Effector memory CD8-positive, alpha-beta T cell (primary cell): ENCODE results near the gene TSNAX.
"Not testable (repeated sequence)": the region's sequence is repeated elsewhere in the genome, so short reads cannot be mapped to it uniquely, and the experiment has no call there.

Experiments used
- ATAC-seq: fragments of 150-1000 bp; cut with Tn5 transposase; replicated peaks from 2 replicates; pipeline ENCODE4 v1.10.0; 2021; ENCODE audit warnings: mild to moderate bottlenecking, moderate library complexity
- DNase-seq, 3 experiments: peaks; one replicate each; pipeline ENCODE4 v3.0.0; 2021
- H3K27ac Mint-ChIP-seq, 2 donors: one replicate each; pipeline ENCODE4 v1.8.0; 2022; ENCODE audit warnings: mild to moderate bottlenecking in 2 of 2, mixed read lengths in 2 of 2, moderate library complexity in 2 of 2
- H3K27me3 Mint-ChIP-seq, 2 donors: one replicate each; pipeline ENCODE4 v1.8.0; 2022; ENCODE audit warnings: mixed read lengths in 2 of 2
- H3K36me3 Mint-ChIP-seq: one replicate; pipeline ENCODE4 v1.8.0; 2022; ENCODE audit warnings: mild to moderate bottlenecking, moderate library complexity, mixed read lengths; ENCODE audit not compliant: insufficient read depth
- H3K4me1 Mint-ChIP-seq, 2 donors: one replicate each; pipeline ENCODE4 v1.8.0; 2022; ENCODE audit warnings: low read depth in 2 of 2, mixed read lengths in 2 of 2
- H3K4me3 Mint-ChIP-seq, 2 donors: one replicate each; pipeline ENCODE4 v1.8.0; 2022; ENCODE audit warnings: mild to moderate bottlenecking in 2 of 2, mixed read lengths in 2 of 2, moderate library complexity in 2 of 2
- H3K9me3 Mint-ChIP-seq, 2 donors: one replicate each; pipeline ENCODE4 v1.8.0; 2022; ENCODE audit warnings: mixed read lengths in 2 of 2

The TSNAX gene

DNA sequence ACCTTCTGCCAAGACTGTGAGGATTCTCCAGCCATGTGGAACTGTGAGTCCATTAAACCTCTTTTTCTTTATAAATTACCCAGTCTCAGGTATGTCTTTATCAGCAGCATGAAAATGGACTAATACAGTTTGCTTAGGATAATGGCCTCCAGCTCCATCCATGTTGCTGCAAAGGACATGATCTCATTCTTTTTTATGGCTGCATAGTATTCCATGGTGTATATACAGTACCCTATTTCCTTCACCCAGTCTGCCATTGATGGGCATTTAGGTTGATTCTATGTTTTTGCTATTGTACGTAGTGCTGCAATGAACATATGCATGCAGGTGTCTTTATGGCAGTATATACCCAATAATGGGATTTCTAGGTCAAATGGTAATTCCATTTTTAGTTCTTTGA, 25.3 kb upstream of the TSNAX start:
- not testable (repeated sequence) for H3K4me3 Mint-ChIP-seq, ATAC-seq, H3K36me3 Mint-ChIP-seq

GRCh38 chr1:231507476-231508355, 20.8 kb upstream of the TSNAX start:
- Mint-ChIP-seq H3K9me3 (peaks cover 0 to 3% of the 10 kb centered on the region in 2 donors), H3K4me1 (no peaks in the 10 kb centered on the region), H3K36me3 (peaks cover 2% of the 10 kb centered on the region), H3K27me3 (peaks cover 36 to 39% of the 10 kb centered on the region in 2 donors), H3K27ac (no peak overlapping the region), H3K4me3 (no peak overlapping the region)
- ATAC-seq = no peak
- no peak for DNase-seq

More for the DNA sequence above, 25.3 kb upstream of the TSNAX start:
- DNase-seq, H3K9me3 Mint-ChIP-seq, H3K27ac Mint-ChIP-seq, H3K4me1 Mint-ChIP-seq: not testable (repeated sequence)
- peaks cover 26 to 31% of the 10 kb centered on the region in 2 donors for H3K27me3 Mint-ChIP-seq

DNA sequence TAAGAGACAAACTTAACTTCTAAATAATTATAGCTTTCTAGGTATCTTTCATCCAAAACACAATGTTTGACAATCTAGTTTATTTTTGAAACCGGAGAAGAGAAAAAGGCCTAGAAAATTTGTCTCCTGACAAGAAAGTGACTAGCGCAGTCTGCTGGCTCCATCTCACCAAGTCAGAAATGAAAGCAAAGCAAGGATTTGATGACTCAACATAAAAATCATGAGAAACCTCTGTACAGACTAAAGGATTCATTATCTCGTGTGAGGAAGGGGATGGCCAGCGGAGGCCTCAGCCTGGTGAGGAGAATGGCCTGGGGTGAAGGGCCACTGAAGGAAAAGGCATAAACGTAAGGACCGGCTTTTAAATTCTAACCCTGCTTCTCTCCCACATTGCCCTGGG, 20.0 kb upstream of the TSNAX start:
- Mint-ChIP-seq H3K9me3 (no peaks in the 10 kb centered on the region), H3K27me3 (peaks cover 34 to 36% of the 10 kb centered on the region in 2 donors), H3K27ac (no peak overlapping the region), H3K36me3 (peaks cover 2% of the 10 kb centered on the region), H3K4me3 (no peak overlapping the region), H3K4me1 (no peaks in the 10 kb centered on the region)
- no peak for ATAC-seq
- DNase-seq = no peak

DNA sequence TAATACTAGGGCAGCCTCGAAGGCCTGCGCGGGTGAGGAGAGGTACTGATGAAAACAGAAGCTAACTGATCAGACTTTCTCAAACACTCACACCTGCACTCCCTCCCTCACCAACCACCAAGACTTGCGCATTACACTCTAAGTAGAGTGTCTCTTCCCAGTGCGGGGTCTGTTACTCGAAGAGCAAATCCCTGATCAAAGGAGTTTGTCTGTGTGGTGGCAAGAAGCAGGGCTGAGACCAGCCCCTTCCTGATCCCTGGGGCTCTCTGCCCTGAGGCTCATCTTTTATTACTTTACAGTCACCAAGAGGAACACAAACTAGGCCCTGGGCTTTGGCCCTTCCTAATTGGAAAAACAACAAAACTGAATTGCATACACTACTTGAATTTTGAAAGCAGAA, 19.5 kb upstream of the TSNAX start:
- ATAC-seq = no peak
- Mint-ChIP-seq H3K4me1 (no peaks in the 10 kb centered on the region), H3K27me3 (peaks cover 34 to 36% of the 10 kb centered on the region in 2 donors)

GRCh38 chr1:231512147-231512698, 16.2 kb upstream of the TSNAX start:
- Mint-ChIP-seq H3K27me3 (peaks cover 26 to 28% of the 10 kb centered on the region in 2 donors), H3K9me3 (no peaks in the 10 kb centered on the region), H3K36me3 (no peaks in the 10 kb centered on the region), H3K4me1 (no peaks in the 10 kb centered on the region), H3K27ac (no peak overlapping the region), H3K4me3 (no peak overlapping the region)
- no peak for ATAC-seq
- DNase-seq = no peak

More for the DNA sequence above, 19.5 kb upstream of the TSNAX start:
- Mint-ChIP-seq H3K9me3 (no peaks in the 10 kb centered on the region), H3K36me3 (peaks cover 2% of the 10 kb centered on the region), H3K4me3 (no peak overlapping the region), H3K27ac (no peak overlapping the region)
- no peak for DNase-seq

DNA sequence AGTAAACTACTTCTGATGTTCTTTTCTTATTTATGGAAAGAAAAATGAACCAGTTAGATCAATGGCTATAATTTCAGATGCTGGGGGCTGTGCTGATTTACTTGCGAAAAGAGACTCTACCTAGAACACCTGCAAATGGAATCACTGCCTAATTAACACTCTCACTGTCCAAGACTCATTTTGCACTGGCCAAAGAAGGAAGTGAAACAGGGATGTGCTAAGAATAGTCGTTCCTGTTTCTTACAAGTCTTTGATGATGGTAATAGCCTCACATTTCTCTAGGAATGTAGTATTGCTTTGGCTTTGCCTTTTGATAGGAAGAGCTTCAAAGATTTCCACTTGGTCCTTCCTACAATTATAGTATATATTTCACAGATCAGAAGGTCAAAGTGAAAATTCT, 12.7 kb upstream of the TSNAX start:
- Mint-ChIP-seq H3K27ac (no peak overlapping the region), H3K27me3 (peaks cover 27 to 31% of the 10 kb centered on the region in 2 donors), H3K4me3 (no peak overlapping the region), H3K9me3 (no peaks in the 10 kb centered on the region), H3K36me3 (no peaks in the 10 kb centered on the region), H3K4me1 (no peaks in the 10 kb centered on the region)
- DNase-seq (no peak), ATAC-seq (no peak)

GRCh38 chr1:231517076-231517475, 11.4 kb upstream of the TSNAX start:
- Mint-ChIP-seq H3K4me1 (no peaks in the 10 kb centered on the region), H3K27ac (no peak overlapping the region), H3K27me3 (peaks cover 27 to 31% of the 10 kb centered on the region in 2 donors), H3K4me3 (no peak overlapping the region), H3K36me3 (no peaks in the 10 kb centered on the region), H3K9me3 (no peaks in the 10 kb centered on the region)
- ATAC-seq (no peak), DNase-seq (no peak)

- no peak overlapping the region for H3K4me3 Mint-ChIP-seq
- H3K27me3 Mint-ChIP-seq = peaks cover 27 to 31% of the 10 kb centered on the region in 2 donors
- no peaks in the 10 kb centered on the region for H3K36me3 Mint-ChIP-seq
- H3K9me3 Mint-ChIP-seq = no peaks in the 10 kb centered on the region
- DNase-seq = no peak
- no peak for ATAC-seq
- H3K27ac Mint-ChIP-seq = no peak overlapping the region
- H3K4me1 Mint-ChIP-seq = no peaks in the 10 kb centered on the region
Measured at GRCh38 chr1:231518485-231519034, 9.9 kb upstream of the TSNAX start.

- peaks cover 27 to 31% of the 10 kb centered on the region in 2 donors for H3K27me3 Mint-ChIP-seq
- no peak overlapping the region for H3K27ac Mint-ChIP-seq
- no peaks in the 10 kb centered on the region for H3K4me1 Mint-ChIP-seq
- ATAC-seq = no peak
- H3K4me3 Mint-ChIP-seq = no peak overlapping the region
- no peaks in the 10 kb centered on the region for H3K9me3 Mint-ChIP-seq
- H3K36me3 Mint-ChIP-seq = no peaks in the 10 kb centered on the region
- DNase-seq = no peak
Measured at GRCh38 chr1:231519166-231519565, 9.3 kb upstream of the TSNAX start.

DNA sequence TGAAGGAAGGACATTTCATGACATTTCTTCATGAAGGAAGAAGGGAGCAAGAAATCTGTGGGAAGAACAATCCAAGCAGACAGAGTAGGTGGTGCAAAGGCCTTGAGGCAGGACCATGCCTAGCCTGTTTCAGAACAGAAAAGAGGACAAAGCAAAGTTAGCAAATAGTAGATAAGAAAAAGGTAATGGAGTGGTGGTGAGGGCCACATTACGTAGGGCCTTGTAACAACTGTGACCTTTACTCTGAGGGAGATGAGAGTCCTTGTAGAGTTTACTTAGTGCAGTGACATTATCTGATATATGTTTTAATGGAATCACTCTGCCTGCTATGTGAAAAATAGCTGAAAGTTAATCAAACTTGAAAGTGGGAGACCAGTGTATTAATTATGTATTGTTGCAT, 6.4 kb upstream of the TSNAX start:
- ATAC-seq (no peak), DNase-seq (no peak)
- Mint-ChIP-seq H3K36me3 (no peaks in the 10 kb centered on the region), H3K27me3 (peaks cover 12 to 16% of the 10 kb centered on the region in 2 donors), H3K27ac (no peak overlapping the region), H3K4me3 (no peak overlapping the region), H3K9me3 (no peaks in the 10 kb centered on the region), H3K4me1 (no peaks in the 10 kb centered on the region)

DNA sequence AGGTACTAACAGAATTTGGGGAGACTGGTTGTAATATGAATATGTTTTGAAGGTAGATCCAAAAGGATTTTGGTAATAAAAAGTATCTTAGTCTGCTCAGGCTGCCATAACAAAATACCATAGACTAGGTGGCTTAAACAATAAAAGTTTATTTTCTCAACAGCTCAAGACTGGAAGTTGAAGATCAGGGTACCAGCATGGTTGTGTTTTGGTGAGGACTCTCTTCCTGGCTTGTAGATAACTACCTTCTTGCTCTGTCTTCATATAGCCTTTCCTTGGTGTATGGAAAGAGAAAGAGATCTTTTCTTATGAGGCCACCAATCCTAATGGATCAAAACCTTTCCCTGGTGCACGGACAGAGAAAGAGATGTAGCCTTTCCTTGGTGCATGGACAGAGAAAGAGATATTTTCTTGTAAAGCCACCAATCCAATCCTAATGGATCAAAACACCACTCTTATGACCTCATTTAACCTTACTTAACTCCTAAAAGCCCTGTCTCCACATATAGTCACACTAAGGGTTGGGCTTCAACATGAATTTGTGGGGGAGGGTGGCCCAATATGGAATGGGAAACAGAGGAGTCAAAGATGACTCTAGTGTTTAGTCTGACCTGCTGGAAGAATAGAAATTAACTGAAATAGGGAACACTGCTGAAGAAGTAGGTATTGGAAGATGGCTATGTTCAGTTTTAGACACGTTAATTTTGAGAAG, 5.4 kb upstream of the TSNAX start:
- no peak for DNase-seq
- peaks cover 7 to 8% of the 10 kb centered on the region in 2 donors for H3K4me1 Mint-ChIP-seq
- no peak overlapping the region for H3K4me3 Mint-ChIP-seq
- no peak for ATAC-seq
- H3K9me3 Mint-ChIP-seq = no peaks in the 10 kb centered on the region
- H3K27me3 Mint-ChIP-seq = peaks cover 2 to 7% of the 10 kb centered on the region in 2 donors
- H3K36me3 Mint-ChIP-seq = peaks cover 5% of the 10 kb centered on the region
- no peak overlapping the region for H3K27ac Mint-ChIP-seq

DNA sequence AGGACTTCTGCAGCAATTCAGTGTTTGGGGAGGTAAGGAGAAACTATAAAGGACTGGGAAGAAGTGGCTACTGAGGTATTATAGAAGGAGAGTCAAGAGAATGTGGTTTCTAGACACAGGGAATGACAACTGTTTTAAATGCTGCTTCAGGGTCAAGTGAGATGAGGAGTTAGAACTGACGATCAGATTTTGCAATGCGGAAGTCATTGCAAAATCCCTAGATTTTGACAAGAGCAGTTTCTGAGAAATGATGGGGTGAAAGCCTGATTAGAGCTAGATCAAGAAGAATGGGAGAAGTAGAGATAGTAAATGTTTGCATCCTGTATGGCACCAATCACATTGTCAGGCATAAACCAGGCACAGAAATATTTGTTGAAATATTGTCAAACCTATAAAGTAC, 4.7 kb upstream of the TSNAX start:
- Mint-ChIP-seq H3K36me3 (peaks cover 12% of the 10 kb centered on the region), H3K27me3 (no peaks in the 10 kb centered on the region), H3K4me1 (peaks cover 11 to 13% of the 10 kb centered on the region in 2 donors), H3K4me3 (no peak overlapping the region), H3K9me3 (no peaks in the 10 kb centered on the region), H3K27ac (no peak overlapping the region)
- ATAC-seq = no peak
- no peak for DNase-seq

DNA sequence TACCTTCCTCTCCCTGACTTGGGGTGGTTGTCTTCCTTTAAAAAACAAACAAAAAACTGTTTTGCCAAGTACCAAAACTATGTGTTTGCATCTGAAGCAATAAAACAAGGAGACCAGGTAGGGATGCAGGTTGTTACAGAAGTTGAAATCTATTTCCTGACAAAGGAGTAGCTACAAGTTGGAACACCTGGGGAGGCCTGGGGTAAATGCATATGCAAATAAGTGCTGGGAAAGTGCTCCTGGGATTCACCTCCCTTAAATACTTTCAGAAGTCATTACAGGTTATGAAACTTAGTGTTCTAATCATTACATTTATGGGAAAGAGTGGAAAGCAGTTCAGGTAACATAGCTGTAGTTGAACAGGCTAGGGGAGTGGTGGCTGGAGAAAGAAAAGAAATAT, 1.9 kb upstream of the TSNAX start:
- H3K27me3 Mint-ChIP-seq = no peaks in the 10 kb centered on the region
- ATAC-seq (no peak), DNase-seq (no peak)
- H3K36me3 Mint-ChIP-seq = peaks cover 36% of the 10 kb centered on the region
- H3K27ac Mint-ChIP-seq = no peak overlapping the region
- peaks cover 28 to 31% of the 10 kb centered on the region in 2 donors for H3K4me1 Mint-ChIP-seq
- no peak overlapping the region for H3K4me3 Mint-ChIP-seq
- H3K9me3 Mint-ChIP-seq = no peaks in the 10 kb centered on the region
